Gastroesophageal sphincter (tissue), 4 donors: ENCODE measurements around the gene ADORA2A. TPM values are rescaled to one million over a fixed set of nuclear protein-coding genes. Genes with fewer than 3 reads are reported as not detected.
A peak's percentile ranks its signal among the peaks of the same experiment; 100 is the strongest.

ENCODE experiments used
- ATAC-seq: fragments of 150-250 bp; one replicate; pipeline ENCODE4 v1.9.1; 2016; ENCODE audit warnings: mild to moderate bottlenecking, moderate library complexity
- H3K27ac ChIP-seq, 4 donors: fragments of 200-600 bp; sonication (generic) in 3 of 4; 1 replicate in 3 of 4; 2 replicates in 1 of 4; pipeline ENCODE4 v1.5.1; 2016 to 2019
- H3K27me3 ChIP-seq: fragments of 200-600 bp; sonication (generic); one replicate; pipeline ENCODE4 v1.5.1; 2019
- H3K36me3 ChIP-seq, 2 donors: fragments of 200-600 bp; sonication (generic); one replicate each; pipeline ENCODE4 v1.5.1; 2019; ENCODE audit warnings: control low read depth in 1 of 2
- H3K4me1 ChIP-seq, 3 donors: fragments of 200-600 bp; sonication (generic); 1 replicate in 2 of 3; 2 replicates in 1 of 3; pipeline ENCODE4 v1.5.1; 2016 to 2019; ENCODE audit warnings: control low read depth in 2 of 3
- H3K4me3 ChIP-seq, 2 donors: fragments of 200-600 bp; sonication (generic); one replicate each; pipeline ENCODE4 v1.5.1; 2019; ENCODE audit warnings: mild to moderate bottlenecking in 1 of 2, moderate library complexity in 1 of 2
- H3K9me3 ChIP-seq, 3 donors: fragments of 200-600 bp; sonication (generic); one replicate each; pipeline ENCODE4 v1.5.1; 2017 to 2019; ENCODE audit warnings: control low read depth in 2 of 3
- EP300 ChIP-seq: sonication (generic); formaldehyde crosslinking; IDR thresholded peaks from one replicate; pipeline ENCODE4 v1.6.1; 2017; ENCODE audit warnings: antibody characterized with exemption, mild to moderate bottlenecking
- POLR2A ChIP-seq, 2 donors: fragments of 450-650 bp; IDR thresholded peaks; one replicate each; pipeline ENCODE4 v1.6.1; 2017; ENCODE audit warnings: antibody characterized with exemption in 2 of 2, mild to moderate bottlenecking in 2 of 2, moderate library complexity in 1 of 2
- POLR2AphosphoS5 ChIP-seq: sonication (generic); formaldehyde crosslinking; IDR thresholded peaks from one replicate; pipeline ENCODE4 v1.6.1; 2017; ENCODE audit warnings: antibody characterized with exemption
- WGBS, 2 donors: methylation state at CpG; one replicate each; pipeline ENCODE4 v1.1.5; 2018; ENCODE audit warnings: low coverage in 1 of 2; 5-methylcytosine and 5-hydroxymethylcytosine counted together
- total RNA-seq, 4 donors: library from RNA; depleted of rRNA; stranded (reverse); fragments of >200 nt; gene quantifications; one replicate each; pipeline ENCODE4 v1.1.0, GENCODE V29; 2016
- TF ChIP-seq, protein P1 (sequence below), 4 experiments: fragments of 200-600 bp in 2 of 4; fragments of 450-650 bp in 2 of 4; sonication (generic) in 1 of 4; IDR thresholded peaks; one replicate each; pipeline ENCODE4 v1.5.1; 2017 to 2019; ENCODE audit warnings: antibody characterized with exemption in 4 of 4, mild to moderate bottlenecking in 2 of 4, moderate library complexity in 2 of 4

ADORA2A gene
- total RNA-seq, 4 donors from 2014 or later, result 1.9 to 5.7 (median 3.3) TPM

DNA sequence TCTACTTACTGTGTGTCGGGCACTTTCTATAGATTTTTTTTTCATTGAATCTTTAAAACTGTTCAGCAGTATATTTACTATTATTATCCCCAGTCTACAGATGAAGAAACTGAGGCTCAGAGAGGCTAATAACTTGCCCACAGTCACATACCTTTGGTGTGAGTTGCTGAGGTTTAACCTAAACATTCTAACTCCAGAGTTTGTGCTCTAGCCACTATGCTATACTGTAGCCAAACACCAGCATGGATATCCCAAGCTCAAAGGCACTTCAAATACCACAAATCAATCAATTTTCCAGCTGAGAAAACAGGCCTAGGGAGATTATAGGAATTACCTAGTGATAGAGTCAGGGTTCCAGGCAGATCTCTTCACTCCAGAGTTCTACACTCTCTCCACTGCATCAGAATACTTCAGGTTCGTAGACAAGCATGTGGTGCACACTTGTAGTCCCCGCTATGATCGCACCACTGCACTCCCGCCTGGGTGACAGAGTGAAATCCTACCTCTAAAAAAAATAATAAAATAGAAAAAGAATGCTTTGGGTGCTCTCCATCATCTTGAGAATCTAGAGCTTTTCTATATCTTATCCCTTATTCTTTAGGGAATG, 47.4 kb downstream of the ADORA2A start:
- Histone ChIP-seq H3K4me1 (peaks cover 0 to 17% (median 0%) of the 10 kb centered on the region in 3 donors), H3K9me3 (no peaks in the 10 kb centered on the region), H3K4me3 (no peak overlapping the region), H3K36me3 (no peaks in the 10 kb centered on the region), H3K27me3 (no peaks in the 10 kb centered on the region), H3K27ac (peak overlapping the region in 1 of 4 donors; percentile 68)
- TF ChIP-seq, protein P1, sequence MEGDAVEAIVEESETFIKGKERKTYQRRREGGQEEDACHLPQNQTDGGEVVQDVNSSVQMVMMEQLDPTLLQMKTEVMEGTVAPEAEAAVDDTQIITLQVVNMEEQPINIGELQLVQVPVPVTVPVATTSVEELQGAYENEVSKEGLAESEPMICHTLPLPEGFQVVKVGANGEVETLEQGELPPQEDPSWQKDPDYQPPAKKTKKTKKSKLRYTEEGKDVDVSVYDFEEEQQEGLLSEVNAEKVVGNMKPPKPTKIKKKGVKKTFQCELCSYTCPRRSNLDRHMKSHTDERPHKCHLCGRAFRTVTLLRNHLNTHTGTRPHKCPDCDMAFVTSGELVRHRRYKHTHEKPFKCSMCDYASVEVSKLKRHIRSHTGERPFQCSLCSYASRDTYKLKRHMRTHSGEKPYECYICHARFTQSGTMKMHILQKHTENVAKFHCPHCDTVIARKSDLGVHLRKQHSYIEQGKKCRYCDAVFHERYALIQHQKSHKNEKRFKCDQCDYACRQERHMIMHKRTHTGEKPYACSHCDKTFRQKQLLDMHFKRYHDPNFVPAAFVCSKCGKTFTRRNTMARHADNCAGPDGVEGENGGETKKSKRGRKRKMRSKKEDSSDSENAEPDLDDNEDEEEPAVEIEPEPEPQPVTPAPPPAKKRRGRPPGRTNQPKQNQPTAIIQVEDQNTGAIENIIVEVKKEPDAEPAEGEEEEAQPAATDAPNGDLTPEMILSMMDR (IDR thresholded peaks at IDR 0.05), result no peak
- no peak for TF ChIP-seq POLR2A (IDR thresholded peaks at IDR 0.05)
- TF ChIP-seq EP300, result no peak
- no peak for TF ChIP-seq POLR2AphosphoS5
- WGBS, 2 donors, result 62 to 80% methylated on average over 4 to 5 of the region's 5 CpGs
- no peak for ATAC-seq

DNA sequence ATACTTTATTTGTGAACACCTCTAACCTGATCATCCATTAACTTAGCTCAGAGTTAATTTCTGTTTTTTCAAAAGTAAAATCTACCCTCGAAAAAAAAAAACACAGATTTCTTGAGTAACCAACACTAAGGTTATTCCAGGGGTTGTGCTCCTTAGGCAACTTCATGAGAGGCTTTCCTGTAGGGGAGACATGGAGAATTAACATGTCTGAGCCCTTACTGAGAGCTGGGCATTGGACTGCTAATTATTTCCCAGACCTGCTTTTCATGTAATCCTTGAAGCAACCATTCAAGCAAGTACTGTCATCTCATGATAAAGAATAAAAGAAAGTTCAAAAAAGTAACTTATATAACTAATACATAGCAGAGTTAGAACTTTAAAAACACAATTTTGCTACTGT, 54.2 kb downstream of the ADORA2A start:
- H3K36me3 ChIP-seq, result no peaks in the 10 kb centered on the region
- TF ChIP-seq, protein P1 (IDR thresholded peaks at IDR 0.05), result no peak
- TF ChIP-seq POLR2AphosphoS5, result no peak
- TF ChIP-seq EP300, result no peak
- no peak for TF ChIP-seq POLR2A (IDR thresholded peaks at IDR 0.05)
- no peaks in the 10 kb centered on the region for H3K9me3 ChIP-seq
- H3K4me3 ChIP-seq, result no peak overlapping the region
- peaks cover 0 to 15% (median 8%) of the 10 kb centered on the region in 3 donors for H3K4me1 ChIP-seq
- 60 to 88% methylated on average over 1 of the region's 1 CpG for WGBS, 2 donors
- no peak overlapping the region for H3K27ac ChIP-seq
- ATAC-seq, result no peak
- H3K27me3 ChIP-seq, result no peaks in the 10 kb centered on the region

DNA sequence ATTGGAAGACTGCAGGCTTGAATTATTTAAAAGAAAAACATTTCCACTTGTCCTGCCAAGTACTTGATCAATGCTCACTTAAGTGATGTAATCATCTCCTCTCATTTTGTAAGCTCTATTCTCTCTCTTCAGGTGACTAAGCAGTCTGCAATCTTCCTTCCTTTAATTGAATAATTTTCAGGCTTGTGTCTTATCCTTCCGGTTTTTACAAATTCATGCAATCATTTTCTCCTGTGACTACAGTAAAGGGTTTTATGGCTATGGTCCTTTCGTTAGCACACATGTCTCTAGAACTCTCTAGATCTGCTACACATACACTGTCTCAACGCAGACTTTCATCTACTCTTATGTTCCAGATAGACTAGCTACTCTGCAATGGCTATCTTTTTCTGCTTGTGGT, 55.2 kb downstream of the ADORA2A start:
- peak; percentile 89 for ATAC-seq
- Histone ChIP-seq H3K27me3 (no peaks in the 10 kb centered on the region), H3K9me3 (no peaks in the 10 kb centered on the region), H3K36me3 (no peaks in the 10 kb centered on the region), H3K4me1 (peaks cover 0 to 15% (median 8%) of the 10 kb centered on the region in 3 donors), H3K27ac (peak overlapping the region in 3 of 4 donors; percentile 21 to 60 (median 40)), H3K4me3 (no peak overlapping the region)
- WGBS, 2 donors, result 14 to 20% methylated on average over 2 to 3 of the region's 3 CpGs
- TF ChIP-seq POLR2A (IDR thresholded peaks at IDR 0.05), result no peak
- TF ChIP-seq EP300, result no peak
- peak; percentile 74 for TF ChIP-seq POLR2AphosphoS5
- TF ChIP-seq, protein P1 (IDR thresholded peaks at IDR 0.05), result no peak

DNA sequence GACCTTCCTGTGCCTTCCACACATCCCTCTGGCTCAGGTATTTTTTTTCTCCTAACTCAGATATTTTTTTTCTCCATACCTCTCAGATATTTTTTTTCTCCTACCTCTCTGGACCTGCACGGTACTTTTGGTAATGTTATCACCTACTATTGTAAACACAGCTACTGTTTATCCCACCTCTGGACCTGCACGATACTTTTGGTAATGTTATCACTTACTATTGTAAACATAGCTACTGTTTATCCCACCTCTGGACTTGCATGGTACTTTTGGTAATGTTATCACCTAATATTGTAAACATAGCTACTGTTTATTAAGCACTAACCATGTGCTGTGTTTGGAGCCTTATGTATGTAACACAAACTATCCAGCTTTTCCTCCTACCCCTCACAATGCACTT, 55.6 kb downstream of the ADORA2A start:
- H3K27me3 ChIP-seq, result no peaks in the 10 kb centered on the region
- H3K4me3 ChIP-seq, result no peak overlapping the region
- H3K9me3 ChIP-seq, result no peaks in the 10 kb centered on the region
- peaks cover 0 to 15% (median 8%) of the 10 kb centered on the region in 3 donors for H3K4me1 ChIP-seq
- ATAC-seq, result no peak
- H3K27ac ChIP-seq, result peak overlapping the region in 3 of 4 donors; percentile 21 to 60 (median 40)
- TF ChIP-seq POLR2A (IDR thresholded peaks at IDR 0.05), result no peak
- no peak for TF ChIP-seq EP300
- no peak for TF ChIP-seq POLR2AphosphoS5
- TF ChIP-seq, protein P1 (IDR thresholded peaks at IDR 0.05), result no peak
- H3K36me3 ChIP-seq, result no peaks in the 10 kb centered on the region
- 17 to 51% methylated on average over 2 of the region's 2 CpGs for WGBS, 2 donors

DNA sequence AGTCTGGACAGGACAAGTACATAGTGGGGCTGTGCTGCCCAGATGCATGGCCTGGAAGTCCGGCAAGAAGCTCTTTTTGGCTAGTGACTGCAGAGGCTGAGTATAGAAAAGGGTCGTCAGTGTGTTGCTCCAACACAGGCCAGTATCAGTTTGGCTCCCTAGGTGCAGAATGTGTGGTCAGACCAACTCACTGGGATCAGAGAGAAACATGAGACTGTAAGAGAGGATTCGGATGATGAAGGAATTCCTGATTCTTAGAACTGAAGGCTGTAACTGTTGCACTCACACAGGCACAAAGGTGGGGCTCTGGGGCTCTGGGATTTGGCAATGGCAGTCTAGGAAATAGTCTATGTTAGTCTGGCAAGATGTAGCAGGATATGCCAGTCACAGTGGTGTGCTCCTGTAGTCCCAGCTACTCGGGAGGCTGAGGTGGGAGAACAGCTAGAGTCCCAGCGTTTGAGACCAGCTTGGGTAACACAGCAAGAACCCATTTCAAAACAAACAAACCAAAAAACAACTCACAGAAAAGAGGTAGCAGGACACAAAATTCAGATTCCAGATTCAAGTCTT, 56.7 kb downstream of the ADORA2A start:
- no peaks in the 10 kb centered on the region for H3K9me3 ChIP-seq
- H3K36me3 ChIP-seq, result no peaks in the 10 kb centered on the region
- TF ChIP-seq POLR2AphosphoS5, result no peak
- TF ChIP-seq POLR2A (IDR thresholded peaks at IDR 0.05), result no peak
- TF ChIP-seq, protein P1 (IDR thresholded peaks at IDR 0.05), result no peak
- WGBS, 2 donors, result 55 to 59% methylated on average over 3 to 4 of the region's 5 CpGs
- H3K27me3 ChIP-seq, result no peaks in the 10 kb centered on the region
- H3K4me1 ChIP-seq, result peaks cover 0 to 15% (median 8%) of the 10 kb centered on the region in 3 donors
- H3K4me3 ChIP-seq, result no peak overlapping the region
- ATAC-seq, result no peak
- H3K27ac ChIP-seq, result no peak overlapping the region
